Panc1 (cell line): ENCODE data around the gene C1QTNF1.

Source experiments
- POLR2AphosphoS5 ChIP-seq: IDR thresholded peaks from 2 replicates; pipeline ENCODE4 v1.6.1; 2012; ENCODE audit warnings: mild to moderate bottlenecking, low read depth, low read length, moderate library complexity
- REST ChIP-seq, 2 experiments: IDR thresholded peaks; 2 replicates each; pipeline ENCODE4 v1.6.1; 2011 to 2012; ENCODE audit warnings: low read depth in 2 of 2, control low read depth in 1 of 2, low read length in 1 of 2, mild to moderate bottlenecking in 1 of 2, moderate library complexity in 1 of 2; ENCODE audit not compliant: insufficient read depth in 1 of 2

- TF ChIP-seq REST (IDR thresholded peaks at IDR 0.05; ENCODE audit: insufficient read depth in 1 of 2, low read depth in 2 of 2, low read length in 1 of 2) (no peak), POLR2AphosphoS5 (no peak)
Observed at GRCh38 chr17:79093270-79093669, 69.3 kb downstream of the C1QTNF1 start.
